Peyer's patch (tissue), 4 donors: ENCODE measurements around the gene SLC7A6.

Experiments used
- CTCF ChIP-seq, 6 experiments: fragments of 450-650 bp in 4 of 6; fragments of 200-600 bp in 2 of 6; sonication (generic) in 1 of 6; IDR thresholded peaks; one replicate each; pipeline ENCODE4 v1.5.1; 2017 to 2019; ENCODE audit warnings: antibody characterized with exemption in 6 of 6, mild to moderate bottlenecking in 3 of 6, moderate library complexity in 1 of 6
- POLR2A ChIP-seq, 2 donors: fragments of 450-650 bp; IDR thresholded peaks; one replicate each; pipeline ENCODE4 v1.5.1; 2017; ENCODE audit warnings: antibody characterized with exemption in 2 of 2, mild to moderate bottlenecking in 2 of 2, moderate library complexity in 2 of 2

- TF ChIP-seq CTCF (IDR thresholded peaks at IDR 0.05) (no peak), POLR2A (IDR thresholded peaks at IDR 0.05) (no peak)
Measured at GRCh38 chr16:68300734-68301459, 36.6 kb downstream of the SLC7A6 start.
